Astrocyte of the cerebellum (primary cell): Measurements from ENCODE around the gene TTLL8.

Source experiments
- DNase-seq: peaks from one replicate; pipeline ENCODE4 v3.0.0-alpha.2; 2011; ENCODE audit warnings: low read depth
- H3K4me3 ChIP-seq: 2 replicates; pipeline ENCODE4 v1.5.1; 2011; ENCODE audit warnings: mild to moderate bottlenecking, low read depth, low read length, moderate library complexity
- in situ Hi-C: cut with HindIII; loops from 2 replicates; pipeline ENCODE4 v1.10.0; 2017; ENCODE audit warnings: low sequenced_read_pairs
- TF ChIP-seq, protein P1 (sequence below): IDR thresholded peaks from 2 replicates; pipeline ENCODE4 v1.5.1; 2012; ENCODE audit warnings: low read length, low read depth, moderate library complexity, mild to moderate bottlenecking; ENCODE audit errors: missing control alignments

TTLL8 gene

DNA sequence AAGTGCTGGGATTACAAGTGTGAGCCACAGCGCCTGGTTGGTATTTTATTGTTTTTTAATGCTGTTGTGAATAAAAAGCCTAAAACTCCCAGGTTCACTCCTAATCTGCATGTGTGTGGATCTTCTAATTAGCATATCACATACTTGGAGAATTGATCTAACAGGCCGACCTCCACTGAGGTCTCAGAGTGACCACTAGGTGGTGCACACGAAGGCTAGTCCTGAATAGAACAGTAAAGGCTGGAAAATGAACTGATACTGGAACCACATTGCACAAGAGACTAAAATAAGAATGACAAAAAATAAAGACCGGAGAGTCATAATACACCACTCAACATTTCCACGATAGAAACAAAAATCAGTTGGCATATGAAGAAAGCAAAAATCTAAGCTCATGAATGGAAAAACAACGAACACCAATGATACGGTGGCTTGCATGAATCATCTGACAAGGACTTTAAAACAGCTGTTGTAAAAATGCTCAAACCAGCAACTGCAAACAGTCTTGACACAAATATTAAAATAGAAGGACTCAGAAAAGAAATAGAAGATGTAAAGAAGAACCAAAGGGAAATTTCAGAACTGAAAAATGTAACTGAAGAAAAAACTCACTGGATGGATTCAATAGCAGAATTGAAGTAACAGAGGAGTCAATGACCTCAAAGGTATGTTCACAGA is 78.4 kb downstream of the TTLL8 start:
- in situ Hi-C loops = no loop called here
- no peak for DNase-seq
- H3K4me3 ChIP-seq = no peak overlapping the region
- TF ChIP-seq, protein P1, sequence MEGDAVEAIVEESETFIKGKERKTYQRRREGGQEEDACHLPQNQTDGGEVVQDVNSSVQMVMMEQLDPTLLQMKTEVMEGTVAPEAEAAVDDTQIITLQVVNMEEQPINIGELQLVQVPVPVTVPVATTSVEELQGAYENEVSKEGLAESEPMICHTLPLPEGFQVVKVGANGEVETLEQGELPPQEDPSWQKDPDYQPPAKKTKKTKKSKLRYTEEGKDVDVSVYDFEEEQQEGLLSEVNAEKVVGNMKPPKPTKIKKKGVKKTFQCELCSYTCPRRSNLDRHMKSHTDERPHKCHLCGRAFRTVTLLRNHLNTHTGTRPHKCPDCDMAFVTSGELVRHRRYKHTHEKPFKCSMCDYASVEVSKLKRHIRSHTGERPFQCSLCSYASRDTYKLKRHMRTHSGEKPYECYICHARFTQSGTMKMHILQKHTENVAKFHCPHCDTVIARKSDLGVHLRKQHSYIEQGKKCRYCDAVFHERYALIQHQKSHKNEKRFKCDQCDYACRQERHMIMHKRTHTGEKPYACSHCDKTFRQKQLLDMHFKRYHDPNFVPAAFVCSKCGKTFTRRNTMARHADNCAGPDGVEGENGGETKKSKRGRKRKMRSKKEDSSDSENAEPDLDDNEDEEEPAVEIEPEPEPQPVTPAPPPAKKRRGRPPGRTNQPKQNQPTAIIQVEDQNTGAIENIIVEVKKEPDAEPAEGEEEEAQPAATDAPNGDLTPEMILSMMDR = peak; percentile 64

DNA sequence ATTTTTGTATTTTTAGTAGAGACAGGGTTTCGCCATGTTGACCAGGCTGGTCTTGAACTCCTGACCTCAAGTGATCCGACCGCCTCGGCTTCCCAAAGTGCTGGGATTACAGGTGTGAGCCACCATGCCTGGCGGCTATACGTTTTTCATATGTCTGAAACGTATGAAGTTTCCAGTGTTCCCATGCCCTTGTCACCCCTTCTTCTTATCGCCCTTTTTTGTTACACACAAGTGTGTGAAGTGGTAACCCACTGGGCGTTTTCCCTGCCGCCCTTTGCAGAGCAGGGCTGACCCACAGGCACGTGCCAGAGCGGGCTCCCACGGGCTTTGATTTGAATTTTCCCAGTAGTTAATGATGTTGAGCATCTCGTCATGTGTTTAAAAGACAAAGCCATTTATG is 80.5 kb downstream of the TTLL8 start:
- H3K4me3 ChIP-seq = no peak overlapping the region
- in situ Hi-C loops = no loop called here
- TF ChIP-seq, protein P1 = no peak
- DNase-seq = no peak

DNA sequence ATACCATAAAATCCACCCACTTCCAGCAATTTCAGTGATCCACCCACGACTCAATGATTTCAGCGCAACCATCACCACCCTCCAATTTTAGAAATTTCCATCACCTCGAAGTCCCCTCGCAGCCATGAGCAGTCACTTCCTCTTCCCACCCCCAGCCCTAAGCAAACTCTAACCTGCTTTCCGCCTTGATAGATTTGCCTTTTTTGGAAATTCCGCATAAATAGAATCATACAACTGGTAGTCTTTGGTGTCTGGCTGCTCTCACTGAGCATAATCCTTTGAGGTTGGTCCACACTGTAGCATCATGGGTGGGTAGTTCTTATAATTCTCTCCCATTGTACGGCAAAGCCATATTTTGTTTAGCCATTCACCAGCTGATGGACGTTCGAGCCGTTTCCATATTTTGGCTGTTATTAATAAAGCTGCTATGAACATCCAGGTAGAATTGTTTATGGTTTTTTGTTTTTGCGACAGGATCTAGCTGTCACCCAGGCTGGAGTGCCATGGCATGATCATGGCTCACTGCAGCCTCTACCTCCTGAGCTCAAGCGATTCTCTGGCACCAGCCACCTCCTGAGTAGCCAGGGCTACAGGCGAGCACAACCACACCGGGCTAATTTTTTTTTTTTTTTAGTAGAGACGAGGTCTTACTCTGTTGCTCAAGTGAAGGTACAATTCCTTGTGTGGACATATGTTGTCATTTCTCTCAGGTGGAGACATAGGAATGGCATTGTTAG is 81.5 kb downstream of the TTLL8 start:
- in situ Hi-C loops = no loop called here
- H3K4me3 ChIP-seq = no peak overlapping the region
- TF ChIP-seq, protein P1 = no peak
- DNase-seq = no peak

DNA sequence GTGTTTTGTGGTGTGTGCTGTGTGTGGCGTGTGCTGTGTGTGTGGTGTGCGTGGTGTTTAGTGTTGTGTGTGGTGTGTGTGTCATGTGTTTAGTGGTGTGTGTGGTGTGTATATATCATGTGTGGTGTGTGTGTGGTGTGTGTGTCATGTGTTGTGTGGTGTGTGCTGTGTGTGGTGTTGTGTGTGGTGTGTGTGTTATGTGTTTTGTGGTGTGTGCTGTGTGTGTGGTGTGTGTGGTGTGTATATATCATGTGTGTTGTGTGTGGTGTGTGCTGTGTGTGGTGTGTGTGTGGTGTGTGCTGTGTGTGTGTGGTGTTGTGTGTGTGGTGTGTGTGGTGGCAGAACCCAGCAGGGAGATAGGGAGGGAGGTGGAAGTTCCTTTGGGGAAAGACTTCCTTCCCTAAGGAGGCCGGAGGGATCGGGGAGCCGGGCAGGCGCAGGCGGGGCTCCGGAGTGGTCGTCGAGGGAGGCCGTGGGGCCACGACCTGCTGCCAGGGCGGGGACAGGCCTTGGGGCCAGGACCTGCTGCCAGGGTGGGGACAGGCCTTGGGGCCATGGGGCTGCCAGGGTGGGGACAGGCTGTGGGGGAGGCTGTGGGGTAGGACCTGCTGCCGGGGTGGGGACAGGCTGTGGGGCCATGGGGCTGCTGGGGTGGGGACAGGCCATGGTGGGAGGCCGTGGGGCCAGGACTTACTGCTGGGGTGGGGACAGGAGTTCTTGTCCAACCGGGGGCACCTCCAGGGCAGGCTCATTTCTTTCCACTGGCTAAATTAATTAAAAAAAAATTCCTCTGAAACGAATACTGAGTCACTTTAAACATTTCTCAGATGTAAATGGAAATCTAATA is 82.3 kb downstream of the TTLL8 start:
- TF ChIP-seq, protein P1 = no peak
- no peak for DNase-seq
- in situ Hi-C loops = no loop called here
- H3K4me3 ChIP-seq = no peak overlapping the region

DNA sequence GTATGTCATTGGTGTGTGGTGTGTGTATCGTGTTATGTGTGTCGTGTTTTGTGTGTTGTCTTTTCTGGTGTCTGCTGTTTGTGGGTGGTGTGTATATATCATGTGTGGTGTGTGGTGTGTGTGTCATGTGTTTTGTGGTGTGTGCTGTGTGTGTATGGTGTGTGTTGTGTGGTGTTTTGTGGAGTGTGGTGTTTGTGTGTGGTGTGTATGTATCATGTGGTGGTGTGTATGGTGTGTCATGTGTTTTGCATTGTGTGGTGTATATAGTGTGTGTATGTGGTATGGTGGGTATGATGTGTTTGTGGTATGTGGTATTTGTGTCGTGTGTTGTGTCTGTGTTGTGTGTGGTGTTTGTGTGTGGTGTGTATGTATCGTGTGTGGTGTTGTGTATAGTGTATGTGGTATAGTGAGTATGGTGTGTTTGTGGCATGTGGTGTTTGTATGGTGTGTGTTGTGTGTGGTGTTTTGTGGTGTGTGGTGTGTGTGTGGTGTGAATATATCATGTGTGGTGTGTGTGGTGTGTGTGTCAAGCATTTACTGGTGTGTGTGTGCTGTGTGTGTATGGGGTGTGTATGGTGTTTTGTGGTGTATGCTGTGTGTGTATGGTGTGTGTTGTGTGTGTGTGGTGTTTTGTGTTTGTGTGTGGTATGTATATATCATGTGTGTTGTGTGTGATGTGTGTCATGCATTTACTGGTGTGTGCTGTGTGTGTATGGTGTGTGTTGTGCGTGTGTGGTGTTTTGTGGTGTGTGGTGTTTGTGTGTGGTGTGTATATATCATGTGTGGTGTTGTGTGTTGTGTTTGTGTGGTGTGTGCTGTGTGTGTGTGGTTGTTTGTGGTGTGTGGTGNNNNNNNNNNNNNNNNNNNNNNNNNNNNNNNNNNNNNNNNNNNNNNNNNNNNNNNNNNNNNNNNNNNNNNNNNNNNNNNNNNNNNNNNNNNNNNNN is 84.8 kb downstream of the TTLL8 start:
- in situ Hi-C loops = no loop called here
- no peak overlapping the region for H3K4me3 ChIP-seq
- TF ChIP-seq, protein P1 = no peak
- DNase-seq = no peak
